CD4-positive, alpha-beta T cell treated with Interleukin-1 beta for 1 hour (primary cell): ENCODE measurements around the gene CLDN7.

Experiments used
- DNase-seq, 2 donors: peaks; one replicate each; pipeline ENCODE4 v3.0.0-alpha.2; 2020 to 2022

The CLDN7 gene

GRCh38 chr17:7235693-7236665 lies 26.3 kb downstream of the CLDN7 start:
- no peak for DNase-seq

- DNase-seq = peak; percentile 95
Measured at GRCh38 chr17:7234083-7234951, 28.0 kb downstream of the CLDN7 start, which contains the start of gene DVL2. Gene DVL2 (minus strand): TSS chr17:7234517. CDS start chr17:7234262, 255 bp downstream.

- no peak for DNase-seq
Measured at GRCh38 chr17:7233701-7234082, 28.6 kb downstream of the CLDN7 start.

- DNase-seq = no peak
Measured at GRCh38 chr17:7232114-7232513, 30.2 kb downstream of the CLDN7 start.

- DNase-seq = no peak
Measured at GRCh38 chr17:7229504-7229903, 32.8 kb downstream of the CLDN7 start.

- DNase-seq = no peak
Measured at GRCh38 chr17:7228920-7229319, 33.4 kb downstream of the CLDN7 start.

- no peak for DNase-seq
Measured at GRCh38 chr17:7226721-7227710, 35.3 kb downstream of the CLDN7 start.

- no peak for DNase-seq
Measured at GRCh38 chr17:7225711-7226331, 36.5 kb downstream of the CLDN7 start.

- DNase-seq = no peak
Measured at GRCh38 chr17:7224661-7225111, 37.6 kb downstream of the CLDN7 start.

- DNase-seq = no peak
Measured at GRCh38 chr17:7224110-7224509, 38.2 kb downstream of the CLDN7 start.

GRCh38 chr17:7223375-7223774 lies 38.9 kb downstream of the CLDN7 start:
- no peak for DNase-seq

- no peak for DNase-seq
Measured at GRCh38 chr17:7222972-7223292, 39.3 kb downstream of the CLDN7 start.

- DNase-seq = no peak
Measured at GRCh38 chr17:7222093-7222971, 39.9 kb downstream of the CLDN7 start.

- no peak for DNase-seq
Measured at GRCh38 chr17:7221278-7222092, 40.8 kb downstream of the CLDN7 start.

- peak; percentile 70 to 72 for DNase-seq
Measured at GRCh38 chr17:7220593-7221277, 41.5 kb downstream of the CLDN7 start.

- DNase-seq = peak; percentile 78 to 79
Measured at GRCh38 chr17:7219812-7220592, 42.3 kb downstream of the CLDN7 start, which contains the start of the genes ACADVL and DLG4. Gene ACADVL (plus strand): TSS chr17:7219938. CDS start chr17:7219985, 47 bp downstream. Gene DLG4 (minus strand): TSS chr17:7219836.

GRCh38 chr17:7219229-7219811 lies 43.0 kb downstream of the CLDN7 start:
- no peak for DNase-seq

GRCh38 chr17:7218758-7219157 lies 43.5 kb downstream of the CLDN7 start:
- no peak for DNase-seq
